RCC 7860 (cell line): ENCODE results near the gene DYSF.

Experiments
- DNase-seq: peaks from one replicate; pipeline ENCODE4 v3.0.0-alpha.2; 2015; ENCODE audit warnings: low spot score
- FAIRE-seq: peaks from 2 replicates; lab custom pipeline; 2012; peaks lifted over from hg19 to GRCh38; lab: Jason Lieb, UNC

DYSF gene

DNA sequence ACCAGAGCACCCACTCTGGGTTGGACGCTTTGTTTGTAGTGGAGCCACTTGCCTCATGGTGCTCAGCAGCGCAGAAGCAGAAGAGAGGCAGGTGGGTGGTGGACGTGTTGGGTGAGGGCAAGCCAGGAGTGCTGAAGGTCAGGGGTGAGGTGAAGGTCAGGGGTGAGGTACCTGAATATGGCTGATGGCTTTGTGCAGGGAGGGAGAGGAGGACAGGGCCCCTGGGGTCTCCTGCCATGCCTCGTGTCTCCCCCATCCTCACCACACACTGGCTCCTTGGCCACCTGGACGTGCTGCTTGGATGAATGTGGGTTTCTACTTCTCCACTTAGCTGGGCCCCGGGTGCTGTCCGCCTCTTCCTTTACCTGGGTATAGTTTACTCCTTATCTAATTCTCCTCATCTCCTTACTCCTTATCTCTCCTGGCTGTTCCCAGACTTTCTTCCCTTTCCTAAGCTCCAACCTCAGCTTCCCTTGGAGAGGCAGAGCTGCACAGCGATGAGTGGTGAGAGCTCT lies 68.1 kb downstream of the DYSF start:
- FAIRE-seq (no peak), DNase-seq (no peak)

DNA sequence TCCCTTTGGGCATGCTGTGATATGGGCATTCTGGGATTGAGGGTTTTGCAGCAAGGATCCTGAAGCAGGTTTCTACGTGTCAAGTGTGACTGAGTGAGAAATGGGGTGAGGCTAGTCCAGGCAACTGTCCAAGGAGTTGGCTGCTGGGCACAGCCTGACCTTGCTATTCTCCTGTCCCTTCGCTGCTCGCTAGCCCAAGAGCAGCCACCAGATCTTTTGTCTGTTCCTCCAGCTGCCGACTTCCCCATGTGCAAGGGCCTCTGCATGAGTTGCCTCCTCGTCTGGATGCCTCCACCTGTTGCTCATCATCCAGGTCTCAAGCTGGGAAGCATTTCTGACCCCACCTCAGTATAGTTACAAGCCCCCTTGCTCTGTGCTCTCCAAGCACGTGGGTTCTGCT lies 71.1 kb downstream of the DYSF start:
- DNase-seq (no peak), FAIRE-seq (no peak)

DNA sequence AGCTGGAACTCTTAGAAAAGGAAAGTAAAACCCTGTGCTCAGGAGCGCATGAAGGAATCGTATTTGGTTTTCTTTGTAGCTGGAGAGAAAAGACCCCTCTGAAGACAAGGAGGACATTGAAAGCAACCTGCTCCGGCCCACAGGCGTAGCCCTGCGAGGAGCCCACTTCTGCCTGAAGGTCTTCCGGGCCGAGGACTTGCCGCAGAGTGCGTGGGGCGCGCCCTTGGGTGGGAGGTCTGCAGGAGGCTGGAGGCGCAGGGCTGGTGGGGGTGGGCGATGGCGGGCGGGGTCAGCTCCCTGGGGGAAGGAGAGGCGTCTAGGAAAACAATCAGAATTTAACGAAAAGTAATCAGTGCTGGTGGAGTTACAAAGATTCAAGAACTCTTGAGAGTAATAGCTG lies 72.8 kb downstream of the DYSF start:
- no peak for FAIRE-seq
- no peak for DNase-seq

DNA sequence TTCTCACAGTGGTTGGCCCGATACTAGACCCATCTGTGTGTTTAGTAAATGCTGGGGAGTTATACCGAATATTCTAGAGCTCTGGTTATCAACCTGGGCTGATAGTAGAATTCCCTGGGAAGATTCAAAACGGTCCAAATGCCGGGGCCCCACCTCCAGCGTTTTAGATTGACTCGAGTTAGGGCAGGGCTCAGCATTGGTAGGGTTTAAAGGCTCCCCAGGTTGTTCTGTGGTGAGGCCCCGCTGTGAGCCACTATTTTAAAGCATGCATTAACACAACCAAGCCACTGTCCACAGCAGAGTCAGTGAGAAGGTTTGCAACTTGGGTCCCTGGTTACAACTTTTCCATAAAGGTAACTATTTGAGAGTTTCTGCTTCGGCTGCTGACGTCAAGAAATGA lies 73.6 kb downstream of the DYSF start:
- DNase-seq: no peak

DNA sequence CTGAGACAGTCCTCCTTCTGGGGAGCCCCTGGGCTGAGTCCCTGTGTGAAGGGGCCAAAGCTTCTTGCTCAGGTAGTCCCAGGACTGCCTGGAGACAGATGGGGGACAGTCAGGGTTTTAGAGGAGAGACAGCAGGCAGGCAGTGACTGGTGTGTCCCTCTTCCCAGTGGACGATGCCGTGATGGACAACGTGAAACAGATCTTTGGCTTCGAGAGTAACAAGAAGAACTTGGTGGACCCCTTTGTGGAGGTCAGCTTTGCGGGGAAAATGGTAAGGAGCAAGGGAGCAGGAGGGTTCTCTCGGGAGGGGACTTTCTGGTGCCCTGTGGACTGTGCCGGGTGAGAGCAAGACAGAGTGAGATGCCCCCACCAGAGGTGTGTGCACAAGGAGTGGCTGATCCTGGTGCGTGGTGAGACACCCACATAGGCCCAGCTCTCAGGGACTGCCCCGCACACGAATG lies 74.8 kb downstream of the DYSF start:
- no peak for FAIRE-seq
- DNase-seq: no peak

More for the DNA sequence above, 73.6 kb downstream of the DYSF start:
- FAIRE-seq: no peak

DNA sequence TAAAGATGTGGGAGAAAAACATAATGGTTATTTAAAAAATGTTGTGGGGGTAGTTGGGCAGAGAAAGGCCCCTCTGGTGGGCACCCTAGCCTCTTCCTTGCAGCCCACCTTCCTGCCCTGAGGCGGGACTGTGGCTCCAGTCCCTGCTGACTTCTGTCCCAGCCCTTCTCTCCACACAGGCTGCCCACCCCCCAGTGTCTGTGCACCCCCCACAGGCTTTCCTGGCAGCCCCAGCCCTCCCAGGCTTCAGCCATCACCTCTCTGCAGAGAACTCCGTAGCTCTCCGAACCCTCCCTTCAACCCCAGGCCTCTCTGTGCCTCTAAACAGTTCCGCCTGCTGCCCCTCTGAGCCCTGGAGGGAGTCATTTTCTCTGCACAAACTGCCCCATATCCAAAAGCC lies 75.4 kb downstream of the DYSF start:
- DNase-seq (no peak), FAIRE-seq (no peak)

DNA sequence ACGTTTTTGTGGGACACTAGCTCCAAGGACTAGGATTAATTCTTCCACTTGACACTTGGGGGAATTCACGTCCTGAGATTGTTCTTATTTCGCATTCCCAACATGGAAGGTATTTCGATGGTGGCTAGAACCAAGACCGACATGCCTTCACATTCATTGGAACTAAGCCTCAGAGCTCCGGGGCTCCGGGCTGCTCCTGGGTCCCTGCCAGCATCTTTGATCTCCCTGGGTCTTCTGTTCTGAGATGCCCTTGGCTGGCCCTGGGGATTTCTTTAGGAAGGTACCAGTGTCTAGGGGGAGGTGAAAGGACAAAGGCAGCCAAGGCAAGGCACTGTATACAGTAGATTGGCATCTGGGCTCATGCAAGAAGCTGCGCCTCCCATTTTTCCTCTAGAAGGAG lies 76.8 kb downstream of the DYSF start:
- FAIRE-seq (no peak), DNase-seq (no peak)

DNA sequence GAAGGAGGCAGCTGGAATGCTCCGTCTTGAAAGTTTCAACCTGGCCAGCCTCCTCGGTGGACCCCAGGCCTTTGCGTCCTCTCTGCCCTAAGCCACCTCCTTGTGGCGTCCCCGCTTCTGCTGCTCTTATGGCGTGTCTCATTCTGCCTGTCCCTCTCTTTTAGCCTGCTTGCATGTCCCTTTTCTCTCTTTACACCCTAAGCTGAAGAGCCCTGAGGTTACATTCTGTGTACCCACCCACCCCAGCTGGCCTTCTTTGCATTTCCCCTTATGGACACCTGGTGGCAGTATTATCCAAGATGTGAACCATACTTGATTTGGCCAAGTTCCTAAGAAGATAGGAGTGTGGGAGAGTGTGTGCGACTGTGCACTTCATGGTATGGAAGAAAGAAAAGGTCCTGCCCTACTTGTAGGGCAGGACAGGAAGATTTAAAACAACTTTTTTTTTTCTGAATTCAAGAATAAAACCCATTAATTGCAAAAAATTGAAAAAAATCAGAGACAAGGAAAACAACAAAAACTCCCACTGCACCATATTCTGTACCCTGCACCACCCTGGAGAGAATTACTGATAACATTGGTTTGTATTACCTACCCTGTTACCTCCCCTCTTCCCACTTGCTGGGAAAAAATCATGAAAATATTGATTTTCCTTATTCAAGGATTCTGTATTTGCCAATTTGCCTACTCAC lies 77.4 kb downstream of the DYSF start:
- no peak for FAIRE-seq

DNA sequence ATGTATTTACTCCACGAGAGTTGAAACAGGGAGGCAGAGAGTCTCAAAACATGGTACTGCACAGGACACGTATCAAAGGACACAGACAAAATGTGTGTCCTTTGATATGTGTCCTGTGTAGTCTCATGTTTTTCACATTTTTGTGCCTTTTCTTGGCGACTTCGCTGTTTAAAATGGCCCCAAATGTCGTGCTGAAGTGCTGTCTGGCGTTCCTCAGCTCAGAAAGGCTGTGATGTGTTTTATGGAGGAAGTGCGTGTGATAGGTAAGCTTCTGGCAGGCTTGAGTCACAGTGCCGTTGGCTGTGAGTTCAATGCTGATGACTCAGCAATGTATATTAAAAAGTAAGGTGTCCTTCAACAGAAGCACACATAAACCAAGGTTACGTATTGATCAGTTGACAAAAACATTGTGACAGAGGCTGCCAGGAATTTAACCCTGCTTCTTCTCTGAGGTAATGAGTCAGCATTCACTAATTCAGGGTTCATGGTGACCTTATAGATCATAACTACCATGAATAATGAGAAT lies 78.2 kb downstream of the DYSF start:
- DNase-seq (peak; percentile 77), FAIRE-seq (no peak)

More for the DNA sequence above, 77.4 kb downstream of the DYSF start:
- peak; percentile 22 for DNase-seq

DNA sequence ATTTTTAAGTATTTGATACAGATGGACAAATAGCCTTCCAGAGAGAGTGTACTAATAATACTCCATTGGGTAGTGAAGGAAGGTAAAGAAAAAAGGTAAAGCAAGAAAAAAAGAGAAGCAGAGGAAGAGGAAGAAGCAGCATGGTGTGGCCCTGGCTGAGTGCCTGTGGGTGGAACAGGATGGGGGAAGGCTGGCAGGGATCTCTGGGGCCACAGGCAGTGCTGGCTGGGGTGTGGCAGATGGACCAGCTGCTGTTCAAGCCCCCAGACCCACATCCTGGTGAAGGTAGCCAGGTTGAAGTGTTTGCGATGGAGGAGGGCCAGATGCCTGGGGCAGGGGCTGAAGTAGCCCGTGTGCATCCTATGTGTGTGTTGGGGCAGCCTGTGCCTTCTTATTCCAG lies 79.0 kb downstream of the DYSF start:
- no peak for FAIRE-seq

DNA sequence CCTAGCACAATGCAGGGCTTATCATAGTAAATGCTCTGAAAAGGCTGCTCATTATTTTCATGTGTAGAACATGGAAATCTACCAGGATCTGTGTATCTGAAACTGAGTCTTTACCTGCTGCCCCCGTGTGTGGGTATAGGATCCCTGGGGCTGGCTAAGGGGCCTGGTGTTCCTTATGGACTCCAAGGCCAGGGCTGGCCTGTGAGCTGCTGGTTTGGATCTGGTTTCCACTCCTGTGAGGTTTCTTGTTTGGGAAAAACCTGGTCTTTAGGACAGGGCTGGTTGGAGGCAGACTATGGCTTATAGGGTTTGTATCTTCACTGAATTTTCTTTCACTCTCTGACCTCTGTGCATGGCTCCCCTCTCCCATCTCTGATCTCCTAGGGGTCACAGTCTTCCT lies 80.8 kb downstream of the DYSF start:
- FAIRE-seq (no peak), DNase-seq (no peak)

More for the DNA sequence above, 79.0 kb downstream of the DYSF start:
- DNase-seq: no peak

DNA sequence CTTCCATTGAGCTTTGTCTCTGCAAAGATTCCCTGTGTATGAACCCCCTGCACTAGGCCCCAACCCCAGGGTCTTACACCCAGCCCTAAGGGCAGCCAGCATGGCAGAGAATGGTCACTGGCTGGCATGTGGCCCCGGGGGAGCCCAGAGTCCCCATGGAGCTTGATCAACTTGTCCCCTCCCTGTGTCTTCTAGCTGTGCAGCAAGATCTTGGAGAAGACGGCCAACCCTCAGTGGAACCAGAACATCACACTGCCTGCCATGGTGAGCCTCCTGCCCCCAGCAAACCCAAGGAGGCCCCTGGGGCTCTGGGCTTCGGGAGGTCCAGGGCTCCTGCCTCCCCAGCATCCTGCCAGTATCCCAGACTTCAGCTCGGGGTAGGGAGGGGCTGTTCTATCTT lies 81.5 kb downstream of the DYSF start:
- DNase-seq: no peak
- FAIRE-seq: no peak

DNA sequence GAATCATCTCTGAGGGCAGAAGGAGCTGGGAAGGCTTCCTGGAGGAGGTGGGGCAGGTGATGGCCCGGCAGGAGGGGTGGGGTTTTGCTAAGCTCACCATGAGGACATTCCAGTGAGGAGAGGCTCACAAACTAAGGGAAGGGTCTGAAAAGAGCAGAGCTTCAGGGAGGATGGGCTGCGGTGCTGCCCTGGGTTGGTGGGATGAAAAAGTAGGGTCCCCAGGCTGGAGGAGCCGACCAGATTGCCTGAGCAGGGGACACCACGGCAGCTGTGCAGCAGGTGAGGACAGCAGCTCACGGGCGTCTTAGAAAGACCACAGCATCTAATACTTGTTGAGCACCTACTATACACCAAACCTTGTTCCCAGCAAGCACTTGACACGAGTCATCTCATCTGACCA lies 82.2 kb downstream of the DYSF start:
- no peak for FAIRE-seq
- no peak for DNase-seq

DNA sequence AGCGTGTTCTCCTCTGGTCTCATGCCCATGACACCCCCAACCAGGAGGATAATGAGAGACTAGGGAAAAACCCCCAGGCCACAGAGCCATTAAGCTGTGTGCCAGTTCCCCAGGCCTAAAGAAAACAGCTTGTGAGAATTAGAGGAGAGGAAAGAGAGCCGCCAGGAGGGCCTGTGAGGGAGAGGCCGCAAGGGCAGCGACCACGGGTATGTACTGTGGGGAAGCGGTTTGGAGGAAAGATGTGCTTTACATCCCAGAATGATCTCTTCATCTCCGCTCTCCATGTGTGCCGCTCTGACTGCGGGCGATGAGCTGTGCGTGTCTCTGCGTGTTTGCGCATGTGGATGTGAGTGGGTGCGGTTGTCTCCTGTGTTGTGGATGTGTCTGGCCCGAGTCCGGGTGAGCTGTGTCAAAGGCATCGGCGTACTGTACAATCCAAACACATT lies 82.9 kb downstream of the DYSF start:
- FAIRE-seq: no peak
- DNase-seq: no peak

DNA sequence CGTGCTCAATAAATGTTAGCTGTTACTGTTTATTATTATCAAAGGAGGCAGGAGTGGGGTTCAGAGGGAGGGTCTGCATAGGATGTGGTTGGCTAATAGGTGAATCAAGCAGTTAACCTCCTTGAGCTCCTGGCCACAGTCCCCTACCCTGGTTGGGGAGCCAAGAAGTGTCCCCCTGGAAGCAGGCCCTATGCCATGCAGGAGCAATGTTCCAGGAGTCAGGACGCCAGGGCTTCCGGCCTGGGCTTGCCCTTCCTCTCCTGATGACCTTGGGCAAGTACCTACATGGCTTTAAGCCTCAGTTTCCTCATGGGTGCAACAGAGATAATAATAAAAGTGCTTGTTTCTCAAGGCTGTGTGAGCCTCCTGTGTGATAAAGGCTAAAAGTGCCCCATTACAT lies 84.9 kb downstream of the DYSF start:
- no peak for DNase-seq
- no peak for FAIRE-seq

DNA sequence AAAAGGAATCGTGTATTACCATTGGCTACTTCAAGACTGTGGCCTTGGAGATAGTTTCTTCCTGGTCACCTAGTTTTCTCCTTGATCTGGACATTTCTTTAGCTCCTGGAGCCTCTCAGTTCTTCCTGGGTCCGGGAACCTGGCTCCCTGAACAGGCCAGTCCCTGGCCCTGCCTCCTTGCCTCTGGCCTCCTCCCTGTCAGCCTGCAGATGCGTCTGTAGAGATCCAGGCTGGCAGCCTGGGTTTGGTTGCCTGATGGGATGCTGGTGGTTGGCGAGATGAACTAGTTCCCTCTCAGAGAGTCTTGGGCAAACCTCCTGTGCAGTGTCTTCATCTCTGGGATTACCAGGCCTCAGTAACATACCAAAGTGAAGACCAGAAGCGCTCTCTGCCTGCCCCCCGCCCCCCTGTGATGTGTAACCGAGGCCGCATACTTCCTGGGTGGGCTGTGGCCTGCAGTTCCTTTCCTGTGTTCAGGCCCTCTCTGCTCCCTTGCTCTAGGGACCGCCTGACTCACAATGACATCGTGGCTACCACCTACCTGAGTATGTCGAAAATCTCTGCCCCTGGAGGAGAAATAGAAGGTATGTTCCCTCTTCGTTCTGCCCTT lies 85.4 kb downstream of the DYSF start:
- no peak for FAIRE-seq
- no peak for DNase-seq

DNA sequence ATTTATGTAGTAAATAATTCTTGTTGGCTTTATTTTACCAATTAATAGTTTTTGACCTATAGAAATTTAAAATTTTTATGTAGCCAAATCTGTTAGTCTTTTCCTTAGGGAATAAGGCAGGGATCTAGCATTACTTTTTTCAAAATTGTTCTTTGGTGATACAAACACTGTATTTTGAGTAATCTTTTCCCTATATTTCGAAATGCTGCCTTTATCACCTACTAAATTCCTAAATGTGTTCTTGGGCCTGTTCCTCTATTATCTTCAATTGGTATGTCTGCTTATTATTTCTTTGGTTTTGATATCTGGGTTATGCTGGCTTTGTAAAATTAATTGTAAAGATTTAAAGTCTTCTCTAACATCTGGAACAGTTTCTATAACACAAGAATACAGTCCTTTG lies 87.5 kb downstream of the DYSF start:
- no peak for FAIRE-seq
- no peak for DNase-seq

DNA sequence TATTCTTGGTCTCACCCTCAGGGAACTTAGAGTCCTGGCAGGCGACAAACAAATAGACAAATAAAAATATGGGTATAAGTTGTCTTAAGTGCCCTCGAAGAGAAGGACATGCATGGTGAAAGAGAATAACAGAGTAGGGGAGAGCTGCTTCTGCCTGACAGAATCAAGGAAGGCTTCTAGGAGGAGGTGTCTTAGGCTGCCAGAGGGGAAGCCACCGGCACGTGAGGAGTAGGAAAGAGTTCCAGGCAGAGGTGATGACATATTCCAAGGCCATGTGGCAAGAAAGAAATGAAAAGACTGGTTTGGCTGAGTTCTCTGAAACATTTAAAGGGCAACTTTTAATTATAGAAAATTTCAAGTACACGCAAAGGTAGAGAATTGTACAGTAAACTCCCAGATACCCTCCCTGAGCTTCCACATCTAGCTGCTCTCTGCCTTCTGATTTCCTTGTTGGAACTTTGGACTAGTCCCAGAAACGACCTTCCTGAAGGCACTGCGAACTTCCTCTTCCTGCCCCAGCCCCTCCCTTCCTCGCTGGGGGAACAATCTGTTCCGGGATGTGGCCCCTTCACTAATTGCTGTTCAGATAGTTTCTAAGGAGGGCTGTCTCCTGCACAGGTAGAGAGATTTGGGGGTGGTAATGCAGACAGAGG lies 91.7 kb downstream of the DYSF start:
- no peak for FAIRE-seq

DNA sequence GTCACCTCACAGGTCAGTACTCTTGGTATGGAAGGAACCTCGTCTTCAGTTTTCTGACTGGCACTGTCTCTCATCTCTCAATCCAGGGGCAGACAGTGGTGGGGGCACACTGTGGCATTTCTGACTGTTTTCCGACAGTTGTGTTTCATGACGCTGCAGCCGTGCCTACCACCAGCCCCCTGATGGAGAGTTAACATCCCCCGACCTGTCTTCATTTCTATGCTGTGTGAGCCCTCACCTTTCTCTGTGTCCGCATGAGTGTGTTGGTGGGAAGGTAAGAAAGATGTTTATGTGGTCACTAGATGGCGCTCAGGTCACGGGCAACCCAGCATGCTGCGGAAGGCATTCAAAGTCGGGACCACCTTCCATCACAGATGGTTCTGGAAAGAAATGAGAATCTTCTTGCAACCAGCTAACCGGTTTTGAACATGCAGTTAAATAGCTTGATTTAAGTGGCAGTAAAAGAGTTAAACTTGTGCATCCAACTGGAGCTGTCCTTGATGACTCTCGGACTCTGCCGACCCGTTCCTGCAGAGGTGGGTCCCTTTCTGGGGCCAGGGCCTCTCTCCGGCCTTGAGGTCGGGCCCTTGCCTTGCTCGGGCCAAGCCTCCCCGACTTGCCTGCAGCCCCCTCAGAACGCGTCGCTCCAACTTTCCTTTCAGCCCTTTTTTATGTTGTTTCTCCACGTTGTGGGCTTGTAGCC lies 92.4 kb downstream of the DYSF start:
- DNase-seq: peak; percentile 54
- FAIRE-seq: no peak

More for the DNA sequence above, 91.7 kb downstream of the DYSF start:
- DNase-seq: no peak

DNA sequence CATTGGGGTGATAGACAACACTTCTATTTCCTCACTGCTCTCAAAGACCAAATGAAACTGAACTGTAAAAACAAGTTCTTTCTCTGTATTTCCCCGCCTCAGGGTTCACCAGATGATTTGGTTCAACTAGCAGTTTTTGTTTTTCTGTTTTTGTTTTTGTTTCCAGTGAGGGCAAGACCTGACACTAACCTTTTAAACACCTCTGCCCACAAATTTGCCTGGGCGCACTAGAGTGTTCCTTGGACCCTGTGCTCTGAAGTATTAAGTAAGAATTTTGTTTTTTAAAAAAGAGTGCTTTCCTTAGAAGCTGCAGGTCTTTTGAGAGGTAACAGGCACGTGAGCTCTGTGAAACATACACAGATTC lies 92.9 kb downstream of the DYSF start:
- FAIRE-seq: no peak
- DNase-seq: no peak

DNA sequence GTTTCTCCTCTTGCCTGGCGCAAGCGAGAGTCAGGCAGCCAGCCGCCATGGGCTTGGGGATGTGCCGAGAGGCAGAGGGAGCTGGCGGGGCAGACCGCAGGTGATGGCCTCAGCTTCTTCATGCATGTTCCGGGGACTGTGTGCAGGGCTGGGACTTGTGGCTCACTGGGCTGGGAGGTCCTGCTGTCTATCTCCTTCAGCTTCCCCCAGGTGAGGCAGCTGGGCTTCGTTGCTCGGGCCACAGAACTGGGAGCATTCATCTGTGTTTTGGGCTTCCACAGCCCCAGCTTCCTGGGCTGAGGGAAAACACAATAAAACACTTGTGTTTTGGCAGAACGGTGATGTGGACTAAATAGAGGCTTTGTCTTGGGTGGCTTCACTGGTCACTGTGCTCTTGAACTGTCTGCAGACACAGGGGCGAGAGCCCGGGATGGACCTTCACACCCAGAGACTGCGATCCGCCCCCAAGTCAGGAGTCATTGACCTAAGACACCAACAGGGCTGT lies 93.5 kb downstream of the DYSF start:
- FAIRE-seq (no peak), DNase-seq (no peak)
